WTC11 (cell line): ENCODE measurements around the gene CDH3. TPM values are rescaled to one million over a fixed set of nuclear protein-coding genes. Genes with fewer than 3 reads are reported as not detected.

Experiments
- ATAC-seq: fragments of 200-7000 bp; cut with Tn5 transposase; 2 replicates; pipeline ENCODE4 v1.10.0; 2021; ENCODE audit warnings: mild to moderate bottlenecking, moderate library complexity
- CTCF ChIA-PET: fragments of 300-600 bp; sonication (Branson Sonifier 250); formaldehyde crosslinking; loops from one replicate; lab custom pipeline; 2021; ENCODE audit warnings: antibody characterized with exemption; lab: Charles Lee
- POLR2A ChIA-PET: fragments of 350-600 bp; sonication (Branson Sonifier 250); formaldehyde crosslinking; loops from one replicate; lab custom pipeline; 2021; ENCODE audit warnings: antibody characterized with exemption; lab: Charles Lee
- DNase-seq: peaks from one replicate; pipeline ENCODE4 v3.0.0; 2021; ENCODE audit warnings: low spot score
- H3K27ac Mint-ChIP-seq: 2 replicates; pipeline ENCODE4 v1.8.0; 2021; ENCODE audit warnings: mixed read lengths
- H3K27me3 Mint-ChIP-seq: 2 replicates; pipeline ENCODE4 v1.8.0; 2021; ENCODE audit warnings: low read depth, mild to moderate bottlenecking, moderate library complexity, mixed read lengths
- H3K36me3 Mint-ChIP-seq: 2 replicates; pipeline ENCODE4 v1.8.0; 2021; ENCODE audit warnings: mixed read lengths
- H3K4me1 Mint-ChIP-seq: 2 replicates; pipeline ENCODE4 v1.8.0; 2022; ENCODE audit warnings: mixed read lengths
- H3K4me3 Mint-ChIP-seq: 2 replicates; pipeline ENCODE4 v1.8.0; 2021; ENCODE audit warnings: mild to moderate bottlenecking, moderate library complexity, mixed read lengths
- H3K9me3 Mint-ChIP-seq: 2 replicates; pipeline ENCODE4 v1.8.0; 2021; ENCODE audit warnings: mixed read lengths
- AFF4 ChIP-seq: sonication (generic); formaldehyde crosslinking; IDR thresholded peaks from 2 replicates; pipeline ENCODE4 v1.8.1; 2023; ENCODE audit warnings: mild to moderate bottlenecking, missing genetic modification reagents, borderline replicate concordance
- ARID4B ChIP-seq: sonication (generic); formaldehyde crosslinking; IDR thresholded peaks from 2 replicates; pipeline ENCODE4 v1.8.0; 2023; ENCODE audit warnings: missing genetic modification reagents, mild to moderate bottlenecking, borderline replicate concordance
- ATF3 ChIP-seq: sonication (generic); formaldehyde crosslinking; conservative IDR thresholded peaks from 2 replicates; pipeline ENCODE4 v1.8.1; 2022; ENCODE audit warnings: mild to moderate bottlenecking, missing genetic modification reagents
- CTCF ChIP-seq: fragments of 200-600 bp; IDR thresholded peaks from 2 replicates; pipeline ENCODE4 v1.8.0; 2022; ENCODE audit warnings: antibody characterized with exemption
- FOXJ3 ChIP-seq: sonication (generic); formaldehyde crosslinking; IDR thresholded peaks from 2 replicates; pipeline ENCODE4 v1.9.0; 2021; ENCODE audit warnings: missing genetic modification reagents, mild to moderate bottlenecking, borderline replicate concordance
- JUN ChIP-seq: sonication (generic); formaldehyde crosslinking; IDR thresholded peaks from 2 replicates; pipeline ENCODE4 v1.8.0; 2023; ENCODE audit warnings: mild to moderate bottlenecking, missing genetic modification reagents
- NFATC4 ChIP-seq: fragments of 250-450 bp; sonication (Bioruptor Pico); IDR thresholded peaks from 2 replicates; pipeline ENCODE4 v1.9.0; 2021; ENCODE audit warnings: mild to moderate bottlenecking
- NR2C2 ChIP-seq: sonication (generic); formaldehyde crosslinking; IDR thresholded peaks from 2 replicates; pipeline ENCODE4 v1.8.0; 2022; ENCODE audit warnings: mild to moderate bottlenecking, missing genetic modification reagents
- PRRX2 ChIP-seq: fragments of 250-450 bp; sonication (Bioruptor Pico); IDR thresholded peaks from 2 replicates; pipeline ENCODE4 v1.8.0; 2021; ENCODE audit warnings: mild to moderate bottlenecking
- TEAD4 ChIP-seq: sonication (generic); formaldehyde crosslinking; IDR thresholded peaks from 2 replicates; pipeline ENCODE4 v1.8.0; 2022; ENCODE audit warnings: mild to moderate bottlenecking, missing genetic modification reagents
- USF1 ChIP-seq: sonication (generic); formaldehyde crosslinking; IDR thresholded peaks from 2 replicates; pipeline ENCODE4 v1.8.0; 2022; ENCODE audit warnings: mild to moderate bottlenecking, missing genetic modification reagents
- ZBTB21 ChIP-seq: sonication (generic); formaldehyde crosslinking; IDR thresholded peaks from 2 replicates; pipeline ENCODE4 v1.8.1; 2023; ENCODE audit warnings: mild to moderate bottlenecking, missing genetic modification reagents, borderline replicate concordance
- ZBTB43 ChIP-seq: sonication (generic); formaldehyde crosslinking; IDR thresholded peaks from 2 replicates; pipeline ENCODE4 v1.8.1; 2023; ENCODE audit warnings: mild to moderate bottlenecking, missing genetic modification reagents
- ZNF138 ChIP-seq: sonication (generic); formaldehyde crosslinking; conservative IDR thresholded peaks from 2 replicates; pipeline ENCODE4 v1.8.1; 2022; ENCODE audit warnings: mild to moderate bottlenecking, moderate library complexity, missing genetic modification reagents
- ZNF317 ChIP-seq: sonication (generic); formaldehyde crosslinking; IDR thresholded peaks from 2 replicates; pipeline ENCODE4 v1.8.1; 2023; ENCODE audit warnings: low read depth, mild to moderate bottlenecking, moderate library complexity, missing genetic modification reagents, borderline replicate concordance
- ZNF423 ChIP-seq: fragments of 250-450 bp; sonication (Bioruptor Pico); IDR thresholded peaks from 2 replicates; pipeline ENCODE4 v2.1.2; 2022; ENCODE audit warnings: mild to moderate bottlenecking, moderate library complexity
- ZNF671 ChIP-seq: fragments of 250-450 bp; sonication (Bioruptor Pico); IDR thresholded peaks from 2 replicates; pipeline ENCODE4 v1.8.0; 2021; ENCODE audit warnings: mild to moderate bottlenecking
- total RNA-seq: library from RNA; stranded (reverse); gene quantifications from 3 replicates; pipeline ENCODE4 v1.2.3, GENCODE V29; 2021

Gene CDH3
- total RNA-seq, 1 experiment from 2014 or later: 128 TPM

GRCh38 chr16:68717684-68718083 is 72.6 kb downstream of the CDH3 start:
- CTCF ChIA-PET: interaction anchor here (0.9 to 1.1 kb wide), 2 partner anchors 82 to 83 kb away, joined by 3 read pairs; no protein-coding TSS in a partner anchor
- Mint-ChIP-seq H3K36me3 (no peaks in the 10 kb centered on the region), H3K9me3 (no peaks in the 10 kb centered on the region), H3K4me3 (no peak overlapping the region), H3K27ac (no peak overlapping the region), H3K4me1 (peaks cover 22% of the 10 kb centered on the region), H3K27me3 (no peaks in the 10 kb centered on the region)
- DNase-seq (no peak), ATAC-seq (no peak)
- POLR2A ChIA-PET: no interaction called here
- TF ChIP-seq FOXJ3 (CRISPR knock-in tag) (no peak), CTCF (no peak), NR2C2 (CRISPR knock-in tag) (no peak)

GRCh38 chr16:68718590-68718989 is 73.5 kb downstream of the CDH3 start:
- DNase-seq: no peak
- H3K4me1 Mint-ChIP-seq: peaks cover 13% of the 10 kb centered on the region
- POLR2A ChIA-PET: no interaction called here

More at GRCh38 chr16:68718590-68718989, 73.5 kb downstream of the CDH3 start:
- no peak for TF ChIP-seq JUN (CRISPR knock-in tag)
- no peak for TF ChIP-seq ZNF317 (CRISPR knock-in tag)
- no peak for TF ChIP-seq ATF3 (CRISPR knock-in tag)
- TF ChIP-seq USF1 (CRISPR knock-in tag): no peak
- TF ChIP-seq ZNF138 (CRISPR knock-in tag): no peak
- no peak for TF ChIP-seq PRRX2 (CRISPR knock-in tag)
- no peak for TF ChIP-seq ZBTB21 (CRISPR knock-in tag)
- TF ChIP-seq ZNF671 (CRISPR knock-in tag): no peak
- no peak for TF ChIP-seq ZNF423 (CRISPR knock-in tag)
- TF ChIP-seq ARID4B (CRISPR knock-in tag): no peak
- TF ChIP-seq NFATC4: no peak
- no peak for TF ChIP-seq ZBTB43
- no peak for TF ChIP-seq AFF4 (CRISPR knock-in tag)
- TF ChIP-seq TEAD4 (CRISPR knock-in tag): no peak
- TF ChIP-seq, all 79 proteins: peak for 0
- ATAC-seq: no peak
- CTCF ChIA-PET: interaction anchor here (0.7 to 1.1 kb wide), 3 partner anchors 15 to 82 kb away, joined by 3 read pairs; no protein-coding TSS in a partner anchor
- Mint-ChIP-seq H3K27me3 (no peaks in the 10 kb centered on the region), H3K27ac (no peak overlapping the region), H3K36me3 (no peaks in the 10 kb centered on the region), H3K4me3 (no peak overlapping the region), H3K9me3 (no peaks in the 10 kb centered on the region)
